RPMI7951 (cell line): ENCODE results near the gene C22orf23. TPM values are rescaled to one million over a fixed set of nuclear protein-coding genes. Genes with fewer than 3 reads are reported as not detected.

Experiments used
- DNase-seq: peaks from one replicate; pipeline ENCODE4 v3.0.0-alpha.2; 2012; ENCODE audit warnings: low read depth
- total RNA-seq: library from RNA; depleted of rRNA; stranded (reverse); fragments of >200 nt; shearing (Covaris generic); gene quantifications from 2 replicates; pipeline ENCODE4 v1.2.3, GENCODE V29; 2014; rRNA removed

Gene C22orf23
- total RNA-seq: 0.12 and 0.29 TPM in 2 replicates

GRCh38 chr22:37953437-37954179 is at the start of gene C22orf23, which contains the start of gene POLR2F:
C22orf23 (minus strand) TSS chr22:37953601; CDS start chr22:37953149, 452 bp downstream.
POLR2F (plus strand) TSS chr22:37953699; CDS start chr22:37953788, 89 bp downstream.
- peak; percentile 89 for DNase-seq

- peak; percentile 82 for DNase-seq
Measured at GRCh38 chr22:37999640-38000272, 46.4 kb upstream of the C22orf23 start.

GRCh38 chr22:37999236-37999635 is 45.8 kb upstream of the C22orf23 start:
- no peak for DNase-seq

- DNase-seq: peak; percentile 35
Measured at GRCh38 chr22:37998543-37998942, 45.1 kb upstream of the C22orf23 start.

GRCh38 chr22:37996515-37997246 is 43.3 kb upstream of the C22orf23 start:
- DNase-seq: no peak

- DNase-seq: peak; percentile 41
Measured at GRCh38 chr22:37996079-37996478, 42.7 kb upstream of the C22orf23 start.

- no peak for DNase-seq
Measured at GRCh38 chr22:37995460-37995859, 42.1 kb upstream of the C22orf23 start.

GRCh38 chr22:37994982-37995381 is 41.6 kb upstream of the C22orf23 start:
- no peak for DNase-seq

GRCh38 chr22:37994049-37994448 is 40.6 kb upstream of the C22orf23 start:
- DNase-seq: no peak

GRCh38 chr22:37991731-37992442 is 38.5 kb upstream of the C22orf23 start:
- DNase-seq: no peak

- DNase-seq: no peak
Measured at GRCh38 chr22:37990862-37991261, 37.5 kb upstream of the C22orf23 start.

- no peak for DNase-seq
Measured at GRCh38 chr22:37990301-37990700, 36.9 kb upstream of the C22orf23 start.

- DNase-seq: no peak
Measured at GRCh38 chr22:37989146-37990045, 36.0 kb upstream of the C22orf23 start.

GRCh38 chr22:37986371-37986770 is 33.0 kb upstream of the C22orf23 start:
- no peak for DNase-seq

- peak; percentile 47 for DNase-seq
Measured at GRCh38 chr22:37985751-37986281, 32.4 kb upstream of the C22orf23 start.

- DNase-seq: no peak
Measured at GRCh38 chr22:37985050-37985585, 31.7 kb upstream of the C22orf23 start.

- DNase-seq: peak; percentile 15
Measured at GRCh38 chr22:37983860-37984791, 30.7 kb upstream of the C22orf23 start, which contains the start of gene SOX10. SOX10 (minus strand) TSS chr22:37984555; CDS start chr22:37983784, 771 bp downstream.

GRCh38 chr22:37982938-37983859 is 29.8 kb upstream of the C22orf23 start:
- no peak for DNase-seq
